Endodermal cell (in vitro differentiated cells): Measurements from ENCODE around the gene NPLOC4. TPM values are rescaled to one million over a fixed set of nuclear protein-coding genes. Genes with fewer than 3 reads are reported as not detected.
A peak's percentile ranks its signal among the peaks of the same experiment; 100 is the strongest.
"Not testable (repeated sequence)": the region's sequence is repeated elsewhere in the genome, so short reads cannot be mapped to it uniquely, and the experiment has no call there.

Experiments
- DNase-seq: peaks from one replicate; pipeline ENCODE4 v3.0.0-alpha.2; 2017
- H3K27ac ChIP-seq: 2 replicates; pipeline ENCODE4 v1.5.1; 2013; ENCODE audit warnings: mild to moderate bottlenecking, low read depth, low read length, moderate library complexity
- H3K27me3 ChIP-seq: 2 replicates; pipeline ENCODE4 v1.6.1; 2013; ENCODE audit warnings: mild to moderate bottlenecking, low read length, moderate library complexity; ENCODE audit not compliant: insufficient read depth, control insufficient read depth, poor library complexity, severe bottlenecking
- H3K36me3 ChIP-seq: 2 replicates; pipeline ENCODE4 v1.7.0; 2013; ENCODE audit warnings: mild to moderate bottlenecking, low read length, moderate library complexity; ENCODE audit not compliant: control insufficient read depth, insufficient read depth
- H3K4me1 ChIP-seq: one replicate; pipeline ENCODE4 v1.7.0; 2013; ENCODE audit warnings: low read length; ENCODE audit not compliant: control insufficient read depth, insufficient read depth
- H3K4me3 ChIP-seq: 2 replicates; pipeline ENCODE4 v1.5.1; 2013; ENCODE audit warnings: mild to moderate bottlenecking, low read length, moderate library complexity
- H3K9ac ChIP-seq: 2 replicates; pipeline ENCODE4 v1.6.1; 2013; ENCODE audit warnings: mild to moderate bottlenecking, low read length, moderate library complexity; ENCODE audit not compliant: poor library complexity, severe bottlenecking; ENCODE audit errors: extremely low read depth
- H3K9me3 ChIP-seq: 2 replicates; pipeline ENCODE4 v1.6.1; 2013; ENCODE audit warnings: mild to moderate bottlenecking, low read length, moderate library complexity; ENCODE audit not compliant: control insufficient read depth
- H3K27ac Mint-ChIP-seq: 2 replicates; pipeline ENCODE4 v1.8.0; 2020; ENCODE audit warnings: mixed read lengths
- H3K27me3 Mint-ChIP-seq: 2 replicates; pipeline ENCODE4 v1.8.0; 2021; ENCODE audit warnings: mild to moderate bottlenecking, mixed read lengths; ENCODE audit not compliant: insufficient read depth
- H3K36me3 Mint-ChIP-seq: 2 replicates; pipeline ENCODE4 v1.8.0; 2020; ENCODE audit warnings: low read depth, mixed read lengths
- H3K4me1 Mint-ChIP-seq: 2 replicates; pipeline ENCODE4 v1.8.0; 2020; ENCODE audit warnings: mixed read lengths
- H3K4me3 Mint-ChIP-seq: 2 replicates; pipeline ENCODE4 v1.8.0; 2020; ENCODE audit warnings: mild to moderate bottlenecking, moderate library complexity, mixed read lengths
- H3K9me3 Mint-ChIP-seq: 2 replicates; pipeline ENCODE4 v1.8.0; 2020; ENCODE audit warnings: mild to moderate bottlenecking, mixed read lengths
- CTCF ChIP-seq: fragments of 200-600 bp; sonication (generic); conservative IDR thresholded peaks from 2 replicates; pipeline ENCODE4 v1.5.0; 2021; ENCODE audit warnings: antibody characterized with exemption, mild to moderate bottlenecking
- WGBS, 2 experiments: methylation state at CpG; one replicate each; pipeline versions ENCODE4 v1.1.5 to v1.1.7; 2013; ENCODE audit warnings: missing lambda C conversion rate in 2 of 2, mixed read lengths in 1 of 2; ENCODE audit not compliant: insufficient coverage in 1 of 2, insufficient read length in 1 of 2; 5-methylcytosine and 5-hydroxymethylcytosine counted together
- total RNA-seq, 2 donors: library from RNA; stranded (reverse); fragmentation: NEBNext Ultra II Directional in 1 of 2; extraction: Animal tissue kit (Norgen Biotek cat#: 25700) in 1 of 2; gene quantifications; 2 replicates in 1 of 2; 3 replicates in 1 of 2; pipeline ENCODE4 v1.2.1, GENCODE V29; 2021

NPLOC4 gene
- total RNA-seq, 2 donors from 2014 or later: 113 to 118 TPM

- Histone ChIP-seq H3K4me1 (no peaks in the 10 kb centered on the region), H3K27me3 (no peaks in the 10 kb centered on the region), H3K27ac (no peak overlapping the region), H3K4me3 (no peak overlapping the region), H3K9ac (no peak overlapping the region), H3K9me3 (no peaks in the 10 kb centered on the region), H3K36me3 (peaks cover 26% of the 10 kb centered on the region)
- DNase-seq: peak; percentile 46
- H3K27ac Mint-ChIP-seq: no peak overlapping the region
- TF ChIP-seq CTCF: no peak
- H3K4me3 Mint-ChIP-seq: no peak overlapping the region
- WGBS, 2 experiments: 94 to 95% methylated on average over 10 to 17 of the region's 17 CpGs
- H3K4me1 Mint-ChIP-seq: no peaks in the 10 kb centered on the region
- peaks cover 25% of the 10 kb centered on the region for H3K36me3 Mint-ChIP-seq
- peaks cover 4% of the 10 kb centered on the region for H3K9me3 Mint-ChIP-seq
- no peaks in the 10 kb centered on the region for H3K27me3 Mint-ChIP-seq
Observed at GRCh38 chr17:81676906-81677305, 40.0 kb upstream of the NPLOC4 start.

GRCh38 chr17:81675515-81676221 is 38.8 kb upstream of the NPLOC4 start:
- H3K27ac Mint-ChIP-seq, H3K27ac ChIP-seq, H3K9ac ChIP-seq, H3K4me3 Mint-ChIP-seq, H3K9me3 ChIP-seq, H3K4me1 ChIP-seq, H3K4me1 Mint-ChIP-seq, H3K27me3 Mint-ChIP-seq, H3K27me3 ChIP-seq, H3K4me3 ChIP-seq, H3K9me3 Mint-ChIP-seq: not testable (repeated sequence)
- peak; percentile 81 for DNase-seq
- H3K36me3 ChIP-seq: peaks cover 30% of the 10 kb centered on the region
- WGBS, 2 experiments: 52 to 53% methylated on average over 8 to 11 of the region's 18 CpGs
- peak; percentile 76 for TF ChIP-seq CTCF
- H3K36me3 Mint-ChIP-seq: peaks cover 31% of the 10 kb centered on the region

GRCh38 chr17:81673561-81674258 is 36.8 kb upstream of the NPLOC4 start:
- no peaks in the 10 kb centered on the region for H3K9me3 ChIP-seq
- WGBS, 2 experiments: 92 to 95% methylated on average over 14 to 18 of the region's 18 CpGs
- H3K27ac ChIP-seq: no peak overlapping the region
- DNase-seq: no peak
- Mint-ChIP-seq H3K9me3 (peaks cover 4% of the 10 kb centered on the region), H3K36me3 (peaks cover 48% of the 10 kb centered on the region), H3K27me3 (no peaks in the 10 kb centered on the region), H3K4me1 (no peaks in the 10 kb centered on the region), H3K27ac (no peak overlapping the region), H3K4me3 (no peak overlapping the region)
- no peaks in the 10 kb centered on the region for H3K4me1 ChIP-seq
- no peak for TF ChIP-seq CTCF
- H3K9ac ChIP-seq: no peak overlapping the region
- H3K27me3 ChIP-seq: no peaks in the 10 kb centered on the region
- H3K4me3 ChIP-seq: no peak overlapping the region
- H3K36me3 ChIP-seq: peaks cover 49% of the 10 kb centered on the region
